GM12878 (cell line): Measurements from ENCODE around the gene PTBP1. TPM values are rescaled to one million over a fixed set of nuclear protein-coding genes. Genes with fewer than 3 reads are reported as not detected.

Source experiments
- ATAC-seq: fragments of 200-7000 bp; cut with Tn5 transposase; 3 replicates; pipeline ENCODE4 v1.9.1; 2020; ENCODE audit warnings: mild to moderate bottlenecking, moderate library complexity
- BruUV-seq: library from RNA; stranded (reverse); fragments of 400-500 nt; replicated peaks from 2 replicates; lab custom pipeline; 2021; lab: Mats Ljungman, UMichigan
- CTCF ChIA-PET: fragments of 300-600 bp; sonication (Branson Sonifier 250); formaldehyde crosslinking; extraction: SDS; loops from one replicate; lab custom pipeline; 2021; ENCODE audit warnings: inconsistent platforms; lab: Yijun Ruan, JAX
- POLR2A ChIA-PET: fragments of 350-600 bp; formaldehyde crosslinking; extraction: SDS; loops from one replicate; lab custom pipeline; 2021; ENCODE audit warnings: inconsistent platforms; lab: Charles Lee
- RAD21 ChIA-PET: fragments of 300-600 bp; sonication (Branson Sonifier 250); formaldehyde crosslinking; loops from one replicate; lab custom pipeline; 2023; ENCODE audit warnings: antibody characterized with exemption; ENCODE audit not compliant: unreplicated experiment; lab: Charles Lee
- SMC1A ChIA-PET: fragments of 300-600 bp; sonication (Branson Sonifier 250); formaldehyde crosslinking; loops from one replicate; lab custom pipeline; 2023; ENCODE audit not compliant: unreplicated experiment, uncharacterized antibody; lab: Charles Lee
- DNase-seq: peaks from one replicate; pipeline ENCODE4 v3.0.0-alpha.2; 2011; ENCODE audit warnings: low read depth, low spot score
- FAIRE-seq: peaks from 3 replicates; lab custom pipeline; 2011; peaks lifted over from hg19 to GRCh38; lab: Jason Lieb, UNC
- H2AFZ ChIP-seq: 2 replicates; pipeline ENCODE4 v1.6.0; 2011; ENCODE audit warnings: low read depth, low read length, control low read depth; ENCODE audit not compliant: control insufficient read depth
- H3K27ac ChIP-seq: 2 replicates; pipeline ENCODE4 v1.5.1; 2011; ENCODE audit warnings: control low read depth; ENCODE audit not compliant: control insufficient read depth, insufficient read depth
- H3K27me3 ChIP-seq, 2 experiments: replicated peaks in 1 of 2; 2 replicates each; pipeline versions ENCODE4 v1.6.0 to v1.6.1; 2011; ENCODE audit warnings: low read length in 1 of 2; ENCODE audit not compliant: control insufficient read depth in 2 of 2, insufficient read depth in 2 of 2
- H3K36me3 ChIP-seq, 2 experiments: 2 replicates each; pipeline ENCODE4 v1.5.1; 2011; ENCODE audit warnings: low read length in 1 of 2; ENCODE audit not compliant: control insufficient read depth in 2 of 2, insufficient read depth in 2 of 2
- H3K4me1 ChIP-seq: 2 replicates; pipeline ENCODE4 v1.6.1; 2011; ENCODE audit warnings: mild to moderate bottlenecking, low read length, moderate library complexity, mixed read lengths; ENCODE audit not compliant: control insufficient read depth, insufficient read depth
- H3K4me2 ChIP-seq: 2 replicates; pipeline ENCODE4 v1.6.0; 2011; ENCODE audit warnings: control low read depth; ENCODE audit not compliant: control insufficient read depth, insufficient read depth
- H3K4me3 ChIP-seq: fragments of 200-600 bp; sonication (generic); 2 replicates; pipeline ENCODE4 v1.5.1; 2016
- H3K79me2 ChIP-seq: 2 replicates; pipeline ENCODE4 v1.6.0; 2011; ENCODE audit warnings: low read length; ENCODE audit not compliant: control insufficient read depth, insufficient read depth
- H3K9ac ChIP-seq: 2 replicates; pipeline ENCODE4 v1.8.0; 2011; ENCODE audit warnings: low read length, control low read depth, mixed read lengths; ENCODE audit not compliant: control insufficient read depth, insufficient read depth
- H3K9me3 ChIP-seq: replicated peaks from 3 replicates; pipeline ENCODE4 v1.5.1; 2011; ENCODE audit warnings: mild to moderate bottlenecking, low read length; ENCODE audit not compliant: control insufficient read depth, insufficient read depth
- H4K20me1 ChIP-seq: 2 replicates; pipeline ENCODE4 v1.6.0; 2011; ENCODE audit not compliant: control insufficient read depth, insufficient read depth
- BHLHE40 ChIP-seq, 2 experiments: fragments of 450-650 bp in 1 of 2; IDR thresholded peaks; 2 replicates each; pipeline ENCODE4 v1.6.1; 2011 to 2017; ENCODE audit warnings: low read depth in 2 of 2, borderline replicate concordance in 1 of 2, improper control_type of control experiment in 1 of 2, low read length in 1 of 2, mild to moderate bottlenecking in 1 of 2
- CREB1 ChIP-seq: IDR thresholded peaks from 2 replicates; pipeline ENCODE4 v1.6.1; 2012; ENCODE audit warnings: low read depth, mild to moderate bottlenecking, inconsistent platforms
- IKZF1 ChIP-seq: fragments of 450-650 bp; conservative IDR thresholded peaks from 2 replicates; pipeline ENCODE4 v1.6.1; 2017; ENCODE audit warnings: antibody characterized with exemption, mild to moderate bottlenecking
- KLF5 ChIP-seq: fragments of 450-650 bp; IDR thresholded peaks from 2 replicates; pipeline ENCODE4 v1.6.1; 2014; ENCODE audit warnings: mild to moderate bottlenecking; ENCODE audit not compliant: partially characterized antibody
- NBN ChIP-seq: fragments of 450-650 bp; IDR thresholded peaks from 2 replicates; pipeline ENCODE4 v1.6.1; 2016
- POLR2A ChIP-seq: IDR thresholded peaks from 2 replicates; pipeline ENCODE4 v1.6.1; 2011; ENCODE audit warnings: low read depth, mild to moderate bottlenecking, low read length
- ZBTB4 ChIP-seq: fragments of 450-650 bp; formaldehyde crosslinking; IDR thresholded peaks from 2 replicates; pipeline ENCODE4 v1.4.0; 2022; ENCODE audit warnings: mild to moderate bottlenecking, moderate library complexity
- WGBS: methylation state at CpG from one replicate; pipeline ENCODE4 v1.1.6; 2016; ENCODE audit warnings: low lambda C conversion rate; ENCODE audit not compliant: insufficient replicate concordance, insufficient coverage; ENCODE audit errors: missing lambda C conversion rate; 5-methylcytosine and 5-hydroxymethylcytosine counted together
- in situ Hi-C: fragments of 300-500 bp; cut with MboI; formaldehyde crosslinking; loops from 9 replicates; pipeline ENCODE4 v1.14.3; 2018; ENCODE audit warnings: mixed read lengths
- intact Hi-C: fragments of 100-400 bp; cut with micrococcal nuclease; formaldehyde crosslinking; loops from one replicate; pipeline ENCODE4 v1.14.2; 2022; ENCODE audit not compliant: unreplicated experiment
- polyA plus RNA-seq, 11 experiments: library from polyadenylated mRNA; depleted of rRNA in 4 of 11; unstranded in 6 of 11; stranded (reverse) in 5 of 11; fragments of >200 nt; fragmentation: Nextera tagmentation in 4 of 11; fragmentation: Illumina TruSeq in 1 of 11; extraction: Ambion mirVana in 4 of 11; extraction: Trizol in 1 of 11; gene quantifications; 1 replicate in 1 of 11; 2 replicates in 10 of 11; pipeline versions ENCODE4 v1.2.1 to v1.2.3, GENCODE V29; 2011 to 2016; ENCODE audit warnings: inconsistent platforms in 2 of 11, missing spikeins in 2 of 11, low read depth in 1 of 11
- total RNA-seq, 4 experiments: library from RNA; depleted of rRNA in 3 of 4; stranded (reverse); fragments of >200 nt in 3 of 4; fragmentation: Illumina TruSeq in 1 of 4; extraction: Trizol in 1 of 4; gene quantifications; 2 replicates each; pipeline versions ENCODE4 v1.2.1 to v1.2.3, GENCODE V29; 2013 to 2021
- TF ChIP-seq, protein P1 (sequence below): IDR thresholded peaks from 2 replicates; pipeline ENCODE4 v1.6.1; 2011; ENCODE audit warnings: borderline replicate concordance, low read depth, mild to moderate bottlenecking, moderate library complexity, mixed read lengths, low read length; ENCODE audit not compliant: insufficient read depth; ENCODE audit errors: extremely low read length

The PTBP1 gene
- total and polyA plus RNA-seq, 10 of the 15 experiments (the other 5 are each of a cell fraction or from before 2014, with no cell fraction given): 13.1 to 532 (median 217) TPM

- no peaks in the 10 kb centered on the region for H3K79me2 ChIP-seq
- H3K4me1 ChIP-seq: peaks cover 2% of the 10 kb centered on the region; the same call in 1 of the 2 replicates
- peak; percentile 58 for ATAC-seq
- in situ Hi-C loops: no loop called here
- ChIA-PET POLR2A (interaction anchor here (0.5 kb wide), 1 partner anchor 17 kb away, joined by 3 read pairs; no protein-coding TSS in a partner anchor), RAD21 (no interaction called here), CTCF (no interaction called here)
- H3K27me3 ChIP-seq: no peaks in the 10 kb centered on the region; a peak in 1 of 4 replicates
- no peaks in the 10 kb centered on the region for H4K20me1 ChIP-seq
- H3K4me3 ChIP-seq: no peak overlapping the region
- FAIRE-seq: no peak
- no peak overlapping the region for H3K9ac ChIP-seq
- H3K9me3 ChIP-seq: no peaks in the 10 kb centered on the region; the same call in 2 of the 3 replicates
- DNase-seq: no peak
- no peak overlapping the region for H2AFZ ChIP-seq
- TF ChIP-seq IKZF1 (0 out of 2 replicates have a peak, but pooled peaks have one; percentile 20), ZBTB4 (CRISPR knock-in tag) (no peak), NBN (no peak), BHLHE40 (IDR thresholded peaks at IDR 0.05; ENCODE audit: borderline replicate concordance in 1 of 2, low read depth in 2 of 2, low read length in 1 of 2) (peak in 1 of 2 experiments; percentile 58; a peak in 2 of 4 replicates), CREB1 (no peak), KLF5 (no peak), POLR2A (no peak)
- TF ChIP-seq, protein P1, sequence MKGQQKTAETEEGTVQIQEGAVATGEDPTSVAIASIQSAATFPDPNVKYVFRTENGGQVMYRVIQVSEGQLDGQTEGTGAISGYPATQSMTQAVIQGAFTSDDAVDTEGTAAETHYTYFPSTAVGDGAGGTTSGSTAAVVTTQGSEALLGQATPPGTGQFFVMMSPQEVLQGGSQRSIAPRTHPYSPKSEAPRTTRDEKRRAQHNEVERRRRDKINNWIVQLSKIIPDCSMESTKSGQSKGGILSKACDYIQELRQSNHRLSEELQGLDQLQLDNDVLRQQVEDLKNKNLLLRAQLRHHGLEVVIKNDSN: no peak
- TF ChIP-seq, all 136 proteins: peak for 2
- Histone ChIP-seq H3K36me3 (no peaks in the 10 kb centered on the region), H3K27ac (no peak overlapping the region), H3K4me2 (no peak overlapping the region)
- intact Hi-C loops: no loop called here
- 10% methylated on average over 29 of the region's 46 CpGs for WGBS
- SMC1A ChIA-PET: interaction anchor here (0.5 kb wide), 1 partner anchor 11 kb away, joined by 3 read pairs; no protein-coding TSS in a partner anchor
- BruUV-seq: no TSS peak
Measured at GRCh38 chr19:843180-843835, 46.1 kb downstream of the PTBP1 start.
